Measurements from ENCODE around the gene STAT6. TPM values are rescaled to one million over a fixed set of nuclear protein-coding genes. Genes with fewer than 3 reads are reported as not detected.

STAT6 gene
- total and polyA plus RNA-seq, 7 donors, result 66.1 to 210 (median 115) TPM

GRCh38 chr12:57072661-57073060 is 38.5 kb downstream of the STAT6 start:
- 75 to 90% methylated on average over 2 of the region's 2 CpGs for WGBS, 2 donors
- intact Hi-C loops (cut with DNase I), result loop anchor here (5.0 kb wide), 2 partner anchors 55 to 165 kb away; partner anchors contain the start of gene LRP1
- Histone ChIP-seq H3K9me3 (no peaks in the 10 kb centered on the region), H3K27me3 (no peaks in the 10 kb centered on the region), H3K4me3 (peak overlapping the region in 2 of 4 donors; percentile 33 to 34), H3K4me1 (peaks cover 0 to 37% (median 22%) of the 10 kb centered on the region in 4 donors), H3K36me3 (peaks cover 0 to 26% (median 3%) of the 10 kb centered on the region in 4 donors), H3K27ac (peak overlapping the region; percentile 73 to 85 (median 78))
- TF ChIP-seq CTCF (IDR thresholded peaks at IDR 0.05), result no peak
- peak in 1 of 4 donors; percentile 22 for TF ChIP-seq POLR2AphosphoS5 (IDR thresholded peaks at IDR 0.05)
- no peak for DNase-seq

- Histone ChIP-seq H3K36me3 (peaks cover 0 to 29% (median 3%) of the 10 kb centered on the region in 4 donors), H3K9me3 (no peaks in the 10 kb centered on the region), H3K4me3 (no peak overlapping the region), H3K27me3 (no peaks in the 10 kb centered on the region), H3K4me1 (peaks cover 0 to 32% (median 17%) of the 10 kb centered on the region in 4 donors), H3K27ac (peak overlapping the region; percentile 71 to 85 (median 81))
- WGBS, 2 donors, result 24 to 44% methylated on average over 3 of the region's 3 CpGs
- intact Hi-C loops (cut with DNase I), result loop anchor here (1.0 to 2.0 kb wide), 2 partner anchors 43 to 113 kb away; no protein-coding TSS in a partner anchor
- TF ChIP-seq POLR2AphosphoS5 (IDR thresholded peaks at IDR 0.05) (peak in 3 of 4 donors; percentile 27 to 50 (median 41)), CTCF (IDR thresholded peaks at IDR 0.05) (peak; percentile 86 to 96 (median 91)), EP300 (IDR thresholded peaks at IDR 0.05) (no peak)
- DNase-seq, result peak; percentile 87
Measured at GRCh38 chr12:57069523-57069922, 41.6 kb downstream of the STAT6 start.

- peaks cover 0 to 40% (median 3%) of the 10 kb centered on the region in 4 donors for H3K36me3 ChIP-seq
- intact Hi-C loops (cut with DNase I), result no loop called here
- H3K27ac ChIP-seq, result no peak overlapping the region
- no peak for DNase-seq
- H3K27me3 ChIP-seq, result no peaks in the 10 kb centered on the region
- 86 to 93% methylated on average over 2 of the region's 2 CpGs for WGBS, 2 donors
- H3K9me3 ChIP-seq, result no peaks in the 10 kb centered on the region
- H3K4me1 ChIP-seq, result peaks cover 0 to 13% (median 6%) of the 10 kb centered on the region in 4 donors
- no peak overlapping the region for H3K4me3 ChIP-seq
- no peak for TF ChIP-seq EP300 (IDR thresholded peaks at IDR 0.05)
- TF ChIP-seq POLR2A (IDR thresholded peaks at IDR 0.05), result no peak
- TF ChIP-seq POLR2AphosphoS5 (IDR thresholded peaks at IDR 0.05), result no peak
- TF ChIP-seq CTCF (IDR thresholded peaks at IDR 0.05), result no peak
Measured at GRCh38 chr12:57066245-57066644, 44.9 kb downstream of the STAT6 start.

GRCh38 chr12:57063991-57064685 is 47.0 kb downstream of the STAT6 start:
- TF ChIP-seq CTCF (IDR thresholded peaks at IDR 0.05) (no peak), EP300 (IDR thresholded peaks at IDR 0.05) (no peak), POLR2AphosphoS5 (IDR thresholded peaks at IDR 0.05) (no peak), POLR2A (IDR thresholded peaks at IDR 0.05) (no peak)
- Histone ChIP-seq H3K9me3 (no peaks in the 10 kb centered on the region), H3K4me3 (no peak overlapping the region), H3K27ac (peak overlapping the region in 1 of 4 donors; percentile 35), H3K36me3 (peaks cover 0 to 47% (median 13%) of the 10 kb centered on the region in 4 donors), H3K4me1 (peaks cover 0 to 2% (median 0%) of the 10 kb centered on the region in 4 donors), H3K27me3 (no peaks in the 10 kb centered on the region)
- intact Hi-C loops (cut with DNase I), result loop anchor here (5.0 kb wide), 1 partner anchor 307 kb away; no protein-coding TSS in a partner anchor
- WGBS, 2 donors, result 45 to 71% methylated on average over 5 of the region's 5 CpGs
- DNase-seq, result no peak
